OCI-LY7 (cell line): ENCODE data around the gene TMEM37.

Experiments
- EZH2phosphoT487 ChIP-seq: fragments of 200-600 bp; sonication (generic); IDR thresholded peaks from 2 replicates; pipeline ENCODE4 v1.6.1; 2018; ENCODE audit warnings: low read depth, borderline replicate concordance, mild to moderate bottlenecking, mixed run types, antibody characterized with exemption, low read length, moderate library complexity, mixed read lengths
- TF ChIP-seq, protein P1 (sequence below): fragments of 200-600 bp; sonication (generic); conservative IDR thresholded peaks from 2 replicates; pipeline ENCODE4 v1.5.1; 2014; ENCODE audit warnings: mild to moderate bottlenecking, antibody characterized with exemption, low read length, moderate library complexity, mixed read lengths

DNA sequence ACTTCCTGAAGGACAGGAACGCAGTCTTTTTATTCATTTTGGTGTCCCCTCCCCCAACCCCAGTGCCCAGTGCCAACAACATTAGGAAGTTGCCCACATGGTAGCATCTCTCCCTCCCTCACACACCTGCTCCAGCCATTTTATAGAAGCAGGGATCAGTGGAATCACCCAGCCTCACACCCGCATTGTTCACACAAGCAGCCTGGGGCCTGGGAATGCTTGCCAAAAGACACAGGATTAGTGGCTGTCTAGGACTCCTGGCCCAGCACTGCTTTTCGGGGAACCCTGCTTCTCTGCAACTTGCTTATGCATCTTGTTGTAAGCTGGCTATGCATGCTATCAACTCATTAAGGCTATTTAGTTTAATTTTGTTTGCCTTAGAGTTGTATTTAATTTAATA, 17.9 kb downstream of the TMEM37 start:
- TF ChIP-seq, protein P1, sequence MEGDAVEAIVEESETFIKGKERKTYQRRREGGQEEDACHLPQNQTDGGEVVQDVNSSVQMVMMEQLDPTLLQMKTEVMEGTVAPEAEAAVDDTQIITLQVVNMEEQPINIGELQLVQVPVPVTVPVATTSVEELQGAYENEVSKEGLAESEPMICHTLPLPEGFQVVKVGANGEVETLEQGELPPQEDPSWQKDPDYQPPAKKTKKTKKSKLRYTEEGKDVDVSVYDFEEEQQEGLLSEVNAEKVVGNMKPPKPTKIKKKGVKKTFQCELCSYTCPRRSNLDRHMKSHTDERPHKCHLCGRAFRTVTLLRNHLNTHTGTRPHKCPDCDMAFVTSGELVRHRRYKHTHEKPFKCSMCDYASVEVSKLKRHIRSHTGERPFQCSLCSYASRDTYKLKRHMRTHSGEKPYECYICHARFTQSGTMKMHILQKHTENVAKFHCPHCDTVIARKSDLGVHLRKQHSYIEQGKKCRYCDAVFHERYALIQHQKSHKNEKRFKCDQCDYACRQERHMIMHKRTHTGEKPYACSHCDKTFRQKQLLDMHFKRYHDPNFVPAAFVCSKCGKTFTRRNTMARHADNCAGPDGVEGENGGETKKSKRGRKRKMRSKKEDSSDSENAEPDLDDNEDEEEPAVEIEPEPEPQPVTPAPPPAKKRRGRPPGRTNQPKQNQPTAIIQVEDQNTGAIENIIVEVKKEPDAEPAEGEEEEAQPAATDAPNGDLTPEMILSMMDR: no peak
- no peak for TF ChIP-seq EZH2phosphoT487
